Renal cortical epithelial cell (primary cell): ENCODE data around the gene TMEM225B. TPM values are rescaled to one million over a fixed set of nuclear protein-coding genes. Genes with fewer than 3 reads are reported as not detected.
"Not testable (repeated sequence)": the region's sequence is repeated elsewhere in the genome, so short reads cannot be mapped to it uniquely, and the experiment has no call there.

Source experiments
- DNase-seq: peaks from one replicate; pipeline ENCODE4 v3.0.0-alpha.2; 2011; ENCODE audit warnings: low read depth
- total RNA-seq: library from RNA; depleted of rRNA; stranded (reverse); fragments of >200 nt; gene quantifications from 2 replicates; pipeline ENCODE4 v1.2.3, GENCODE V29; 2014

The TMEM225B gene
- total RNA-seq, 1 donor from 2014 or later = 0.55 TPM

DNA sequence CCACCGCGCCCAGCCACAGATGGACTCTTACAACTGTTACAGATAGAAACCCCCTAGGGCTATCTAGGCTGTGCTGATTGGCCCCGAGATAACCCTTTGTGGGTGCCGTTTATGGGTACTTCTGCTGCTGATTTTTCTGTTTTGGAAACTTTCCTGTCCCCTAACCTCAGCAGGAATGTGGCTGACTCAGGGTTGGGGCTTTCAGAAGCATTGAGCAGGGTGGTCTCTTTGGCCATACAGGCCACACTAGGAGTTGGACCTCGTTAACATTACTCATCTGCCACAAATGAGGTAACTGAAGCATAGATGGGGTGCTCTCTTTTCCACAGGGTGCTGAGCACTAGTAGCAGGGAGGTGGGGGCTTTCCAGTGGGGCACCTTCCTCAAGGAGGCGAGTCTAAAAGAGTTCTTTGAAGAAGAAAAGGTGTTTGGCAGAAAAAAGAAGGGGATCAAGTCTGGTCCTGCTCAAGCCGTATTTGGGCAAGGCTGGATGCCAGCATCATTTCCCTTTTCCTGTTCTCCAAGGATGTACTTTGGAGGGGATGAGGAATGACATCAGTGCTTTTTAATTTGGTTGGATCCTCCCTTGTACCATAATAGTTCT lies 25.1 kb downstream of the TMEM225B start:
- DNase-seq = no peak

DNA sequence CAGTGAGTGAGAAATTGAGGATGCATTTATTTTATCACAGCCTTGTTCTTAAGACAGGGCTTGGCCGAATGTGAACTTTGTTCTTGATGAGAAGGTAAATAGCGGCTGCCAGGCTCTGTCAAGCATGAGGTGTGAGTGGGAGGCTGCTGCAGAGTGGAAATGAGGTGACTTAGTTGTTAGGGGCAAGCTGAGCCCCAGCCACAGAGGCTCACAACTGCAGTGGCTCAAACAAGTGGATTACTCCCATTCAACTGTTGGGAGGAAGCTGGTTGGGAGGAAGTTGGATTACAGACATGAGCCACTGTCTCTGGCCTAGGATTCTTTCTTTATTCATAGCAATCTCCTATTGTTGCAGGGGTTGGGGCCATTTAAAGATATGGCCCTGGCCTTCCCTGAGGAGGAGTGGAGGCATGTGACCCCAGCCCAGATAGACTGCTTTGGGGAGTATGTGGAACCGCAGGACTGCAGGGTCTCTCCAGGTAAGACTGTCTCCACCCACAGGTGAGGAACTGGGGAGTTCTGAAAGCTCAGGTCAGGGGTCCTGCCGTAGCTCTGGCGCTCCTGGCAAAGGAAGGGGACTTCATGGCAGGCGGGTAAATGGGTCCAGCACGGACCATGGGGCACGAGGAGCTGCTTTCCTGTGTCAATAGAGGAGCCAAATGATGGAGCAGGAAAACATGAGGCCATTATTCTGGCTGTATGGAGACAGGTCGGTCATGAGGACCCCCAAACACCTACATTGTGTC lies 25.8 kb downstream of the TMEM225B start:
- peak; percentile 6 for DNase-seq

DNA sequence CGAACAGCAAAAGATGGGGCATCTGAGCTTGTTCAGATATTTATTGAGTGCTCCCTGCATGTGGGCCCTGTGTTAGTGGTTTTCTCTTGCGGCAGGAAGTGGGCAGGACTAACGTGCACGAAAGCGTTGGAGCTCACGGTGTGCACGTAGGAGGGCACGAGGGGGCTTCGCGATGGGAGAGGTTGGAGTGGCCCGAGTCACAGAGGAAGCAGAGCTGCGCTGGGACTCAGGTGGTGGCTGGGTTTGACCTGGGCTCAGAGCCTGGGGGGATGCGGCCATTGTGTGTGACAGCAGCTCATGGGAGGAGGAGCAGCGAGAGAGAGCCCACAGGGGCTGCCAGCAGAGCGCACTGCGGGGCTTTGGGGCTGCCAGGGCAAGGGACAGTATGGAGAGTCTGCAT lies 26.4 kb downstream of the TMEM225B start:
- DNase-seq = no peak

DNA sequence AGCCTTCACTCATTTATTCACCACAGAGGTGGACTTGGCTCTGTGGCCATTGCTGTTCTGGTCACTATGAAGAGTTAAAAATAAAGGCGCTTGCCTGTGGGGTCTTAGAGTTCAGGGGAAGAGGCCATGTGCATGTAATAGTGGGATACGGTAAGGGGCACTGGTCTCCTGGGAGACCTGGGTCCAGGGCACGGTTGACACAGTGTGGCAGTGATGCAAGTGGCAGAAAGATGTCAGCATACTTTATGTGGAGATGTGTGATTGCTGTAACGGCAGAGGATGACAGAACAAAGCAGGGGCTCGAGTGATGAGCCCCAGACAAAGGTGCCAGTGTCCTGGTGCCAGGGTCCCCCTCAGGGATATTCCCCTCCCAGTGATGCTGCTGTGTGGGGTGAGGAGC lies 27.3 kb downstream of the TMEM225B start:
- no peak for DNase-seq

DNA sequence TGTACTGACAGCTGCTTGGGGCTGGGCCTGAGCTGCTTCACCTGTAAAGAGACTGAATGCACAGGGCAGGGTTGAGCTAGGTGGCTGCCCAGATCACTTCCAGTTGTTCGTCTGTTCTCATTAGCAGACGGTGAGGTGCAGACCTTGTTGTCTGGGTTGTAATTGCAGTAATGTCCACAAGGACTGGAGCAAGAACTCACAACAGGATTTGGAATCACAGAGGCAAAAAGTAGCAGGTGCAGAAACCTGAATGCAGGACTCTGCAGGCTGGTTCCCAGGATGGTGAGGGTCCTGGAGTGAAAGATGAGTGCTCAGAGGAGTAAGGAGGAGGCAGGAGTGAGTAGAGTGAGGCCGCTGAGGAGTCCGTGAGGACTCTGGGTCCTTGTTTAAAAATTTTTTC lies 27.9 kb downstream of the TMEM225B start:
- no peak for DNase-seq

DNA sequence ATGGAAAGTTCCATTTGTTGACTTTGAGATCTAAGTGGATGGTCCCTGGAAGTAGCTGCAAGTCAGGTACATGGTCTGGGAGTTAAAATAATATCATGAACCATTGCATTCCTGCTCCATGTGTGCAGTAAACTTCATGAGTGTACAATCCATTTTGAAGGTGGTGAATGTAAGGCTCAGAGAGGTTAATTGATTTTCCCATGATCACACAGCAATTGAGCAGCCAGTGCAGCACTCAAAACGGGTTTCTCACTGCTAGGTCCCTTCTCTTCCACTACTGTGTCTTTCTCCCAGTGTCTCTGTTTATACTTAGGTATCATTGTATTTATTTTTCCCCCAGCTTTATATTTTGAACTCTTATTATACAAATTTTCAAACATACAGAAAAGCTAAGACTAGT lies 28.6 kb downstream of the TMEM225B start:
- no peak for DNase-seq

DNA sequence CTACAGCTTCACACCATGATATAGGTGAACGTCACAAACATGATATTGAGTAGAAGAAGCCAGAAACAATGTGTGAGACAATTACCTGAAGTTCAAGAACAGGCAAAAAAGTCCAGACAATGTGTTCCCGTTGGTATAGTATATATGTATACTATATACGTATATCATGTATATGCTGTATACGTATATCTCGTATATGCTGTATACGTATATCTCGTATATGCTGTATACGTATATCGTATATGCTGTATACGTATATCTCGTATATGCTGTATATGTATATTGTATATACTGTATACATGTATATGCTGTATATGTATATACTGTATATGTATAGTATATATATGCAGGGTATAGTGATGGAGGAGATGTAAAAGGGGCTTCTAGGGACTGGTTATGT lies 29.4 kb downstream of the TMEM225B start:
- DNase-seq = no peak

DNA sequence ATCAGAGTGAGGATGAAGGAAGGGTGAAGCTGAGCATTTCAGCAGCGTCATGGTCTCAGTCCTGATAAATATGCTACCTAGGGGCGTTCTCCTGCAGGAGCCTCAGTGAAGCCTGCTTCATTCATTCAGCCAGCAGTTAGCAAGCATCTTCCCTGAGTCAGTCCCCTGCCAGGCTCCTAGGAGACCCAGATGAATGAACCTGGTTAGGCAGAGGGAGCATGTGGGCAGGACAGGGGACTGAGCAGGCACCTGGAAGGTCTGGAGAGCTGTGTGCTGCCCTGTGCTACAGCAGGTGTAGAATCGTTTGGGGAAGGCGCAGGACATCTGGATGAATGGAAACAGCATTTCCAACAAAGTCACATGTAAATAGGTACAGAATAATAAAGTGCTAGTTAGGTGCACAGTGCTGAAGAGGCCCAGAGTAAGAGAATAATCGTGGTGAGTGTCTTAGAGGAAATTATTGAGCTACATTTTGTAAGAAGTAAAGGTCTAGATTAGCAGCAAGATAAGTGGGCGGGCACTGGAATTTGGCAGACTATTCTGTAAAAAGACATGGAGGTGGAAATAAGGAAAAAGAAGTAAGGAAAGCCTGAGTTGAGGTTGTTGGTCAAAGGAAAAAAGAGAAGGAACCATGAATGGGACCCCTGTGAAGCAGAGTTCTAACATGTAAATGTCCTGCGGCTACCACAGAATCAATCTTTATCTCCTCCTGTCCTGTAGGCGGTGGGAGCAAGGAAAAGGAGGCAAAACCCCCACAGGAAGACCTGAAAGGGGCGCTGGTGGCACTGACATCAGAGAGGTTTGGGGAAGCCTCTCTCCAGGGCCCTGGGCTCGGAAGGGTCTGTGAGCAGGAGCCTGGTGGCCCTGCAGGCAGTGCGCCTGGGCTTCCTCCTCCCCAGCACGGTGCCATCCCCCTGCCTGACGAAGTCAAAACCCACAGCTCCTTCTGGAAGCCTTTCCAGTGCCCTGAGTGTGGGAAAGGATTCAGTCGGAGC lies 30.7 kb downstream of the TMEM225B start:
- DNase-seq = no peak

DNA sequence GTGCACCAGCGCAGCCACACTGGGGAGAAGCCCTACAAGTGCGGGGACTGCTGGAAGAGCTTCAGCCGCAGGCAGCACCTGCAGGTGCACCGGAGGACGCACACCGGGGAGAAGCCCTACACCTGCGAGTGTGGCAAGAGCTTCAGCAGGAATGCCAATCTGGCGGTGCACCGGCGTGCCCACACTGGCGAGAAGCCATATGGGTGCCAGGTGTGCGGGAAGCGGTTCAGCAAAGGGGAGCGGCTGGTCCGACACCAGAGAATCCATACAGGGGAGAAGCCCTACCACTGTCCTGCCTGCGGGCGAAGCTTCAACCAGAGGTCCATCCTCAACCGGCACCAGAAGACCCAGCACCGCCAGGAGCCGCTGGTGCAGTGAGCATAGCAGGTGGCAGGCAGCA lies 31.6 kb downstream of the TMEM225B start:
- DNase-seq = no peak

DNA sequence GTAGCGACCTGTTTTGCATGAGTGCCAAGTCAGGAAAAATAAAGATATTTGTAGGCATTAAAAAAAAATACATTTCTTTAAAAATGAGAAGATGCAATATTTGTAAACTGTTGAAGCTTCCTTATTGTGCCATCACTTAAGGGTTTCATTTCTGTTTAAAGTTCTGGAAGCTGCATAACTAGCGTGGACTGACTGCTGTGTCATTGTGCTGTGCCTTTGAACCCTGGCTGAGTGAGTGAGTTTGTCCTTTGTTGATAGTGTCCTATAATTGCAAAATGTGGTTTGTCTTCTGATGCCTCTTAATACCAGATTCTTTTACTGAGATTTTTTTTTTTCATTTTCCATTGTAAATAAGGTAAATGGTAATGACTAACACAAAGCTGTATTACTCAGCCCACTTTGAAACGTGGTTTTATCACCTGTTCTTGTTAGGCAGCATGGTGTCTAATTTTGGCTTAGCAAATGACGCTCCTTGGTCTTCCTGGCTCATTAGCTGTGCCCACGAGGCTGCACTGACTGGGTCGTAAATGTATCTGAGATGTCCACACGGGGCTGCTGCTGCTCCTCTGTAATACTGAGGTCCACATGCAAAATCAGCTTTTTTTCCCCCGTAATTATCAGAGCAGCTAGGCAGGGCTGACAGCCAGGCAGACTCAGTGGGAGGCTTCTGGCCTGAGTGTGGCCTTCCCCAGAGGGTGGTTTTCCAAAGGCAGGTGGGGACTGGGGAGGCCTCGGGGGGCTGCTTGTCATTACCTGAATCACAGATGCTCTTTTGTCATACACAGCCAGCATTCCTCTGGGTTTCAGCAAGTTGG lies 33.4 kb downstream of the TMEM225B start:
- DNase-seq = peak; percentile 66

DNA sequence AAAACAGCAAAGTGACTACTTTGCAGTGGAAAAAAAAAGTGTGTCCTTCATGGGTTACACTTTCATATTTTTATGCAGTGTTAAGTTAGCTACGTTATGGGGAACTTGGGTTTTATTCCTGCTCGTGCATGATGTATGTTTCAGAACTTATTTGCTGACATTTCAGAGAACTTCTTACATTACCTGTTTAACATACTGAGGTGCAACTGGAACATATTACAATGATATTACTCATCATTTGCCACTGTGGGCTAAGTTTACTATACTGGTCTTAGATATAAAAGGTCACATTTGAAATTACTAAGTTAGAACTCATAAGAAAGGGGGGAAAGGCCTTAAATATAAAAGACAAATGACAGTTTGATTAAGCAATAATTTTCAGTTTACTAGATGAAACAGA lies 39.3 kb downstream of the TMEM225B start:
- DNase-seq = not testable (repeated sequence)

DNA sequence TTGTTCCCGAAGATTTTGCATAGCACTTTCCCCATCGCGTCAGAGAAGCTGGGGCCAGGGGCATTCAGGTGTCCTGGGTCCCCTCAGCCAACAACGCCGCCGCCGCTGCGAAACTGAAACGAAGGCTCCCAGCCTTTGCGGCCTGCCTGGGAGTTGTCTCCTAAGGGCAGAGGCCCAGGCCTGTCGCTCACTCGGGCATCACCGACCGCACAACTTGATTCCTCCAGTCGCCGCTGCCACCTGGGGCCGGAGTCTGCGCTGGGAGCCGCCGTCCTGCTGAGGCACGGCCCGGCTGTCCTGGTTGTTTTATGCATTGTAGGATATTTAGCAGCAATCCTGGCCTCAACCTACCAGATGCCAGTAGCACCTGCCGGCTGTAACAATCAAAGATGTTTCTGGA lies 40.7 kb downstream of the TMEM225B start:
- no peak for DNase-seq

DNA sequence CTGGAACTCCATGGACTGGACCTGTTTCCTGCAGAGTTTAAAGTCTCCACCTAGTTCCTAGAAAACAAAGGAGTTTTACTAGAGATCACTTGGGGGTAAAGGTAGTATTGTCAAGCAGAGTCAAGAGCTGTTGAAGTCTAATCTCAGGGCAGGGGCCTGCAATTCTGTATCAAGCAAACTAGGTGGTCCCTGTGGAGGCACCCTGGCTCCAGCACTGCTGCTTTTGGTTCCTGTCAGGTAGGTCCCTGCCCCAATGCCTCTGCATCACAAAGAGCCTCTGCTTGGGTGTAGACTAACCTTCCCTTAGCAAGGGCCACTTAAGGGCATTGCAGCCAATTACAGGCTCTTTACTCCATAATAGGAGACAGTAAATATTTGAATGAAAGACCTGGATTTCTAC lies 41.2 kb downstream of the TMEM225B start:
- no peak for DNase-seq

DNA sequence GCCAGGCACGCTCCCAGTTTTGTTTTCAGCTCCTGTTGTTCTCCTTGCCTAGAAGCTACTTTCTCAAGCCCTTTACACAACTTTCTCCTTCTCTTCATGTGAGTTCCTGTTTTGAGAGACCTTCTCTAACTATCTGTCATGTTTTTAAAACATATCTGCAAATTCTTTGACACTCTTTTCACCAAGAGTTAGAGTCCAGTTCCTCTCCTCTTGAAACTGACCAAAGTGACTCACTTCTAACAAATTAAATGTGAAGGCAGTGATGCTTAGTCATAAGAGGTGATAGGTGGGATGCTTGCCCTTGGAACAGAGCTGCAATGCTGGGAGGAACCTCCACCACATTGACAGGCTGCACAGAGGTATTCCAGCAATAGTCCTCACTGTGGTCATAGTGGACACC lies 44.0 kb downstream of the TMEM225B start:
- DNase-seq = peak; percentile 36

DNA sequence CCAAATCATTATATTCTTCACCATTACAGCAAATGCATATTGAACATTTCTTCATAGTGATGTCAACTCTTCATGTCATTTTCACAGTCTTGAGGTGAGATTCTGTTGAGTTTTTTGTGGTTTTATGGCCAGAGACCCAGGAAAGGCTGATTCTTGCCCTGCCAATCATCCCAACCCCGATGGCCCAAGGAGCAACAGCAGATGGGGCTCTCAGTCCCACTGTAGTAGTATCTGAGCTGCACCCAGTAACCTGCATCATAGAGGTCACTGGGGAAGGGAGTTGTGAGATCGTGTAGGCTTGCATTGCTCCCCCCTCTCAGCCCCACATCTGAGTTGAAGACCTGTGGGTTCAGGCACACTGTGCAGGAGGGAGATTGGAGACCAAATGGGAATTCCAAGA lies 45.4 kb downstream of the TMEM225B start:
- DNase-seq = no peak

DNA sequence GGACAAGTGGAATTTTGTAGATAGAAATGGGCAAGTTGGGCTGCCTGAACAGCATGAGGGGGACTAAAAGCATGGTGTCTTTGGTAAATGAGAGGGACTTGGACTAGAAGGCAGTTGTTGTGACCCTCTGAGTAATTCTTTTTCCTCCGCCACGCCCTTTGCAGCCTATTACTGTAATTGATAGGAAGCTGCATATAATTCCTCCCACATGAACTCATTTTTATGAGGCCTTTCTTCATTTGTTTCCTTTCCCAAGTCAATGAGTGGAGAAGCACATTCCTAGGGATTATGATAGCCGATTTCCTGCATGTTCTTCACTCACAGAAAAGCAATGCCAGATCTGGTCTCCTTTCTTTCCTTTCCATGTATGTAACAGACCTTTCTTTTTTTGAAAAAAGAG lies 46.4 kb downstream of the TMEM225B start:
- no peak for DNase-seq

DNA sequence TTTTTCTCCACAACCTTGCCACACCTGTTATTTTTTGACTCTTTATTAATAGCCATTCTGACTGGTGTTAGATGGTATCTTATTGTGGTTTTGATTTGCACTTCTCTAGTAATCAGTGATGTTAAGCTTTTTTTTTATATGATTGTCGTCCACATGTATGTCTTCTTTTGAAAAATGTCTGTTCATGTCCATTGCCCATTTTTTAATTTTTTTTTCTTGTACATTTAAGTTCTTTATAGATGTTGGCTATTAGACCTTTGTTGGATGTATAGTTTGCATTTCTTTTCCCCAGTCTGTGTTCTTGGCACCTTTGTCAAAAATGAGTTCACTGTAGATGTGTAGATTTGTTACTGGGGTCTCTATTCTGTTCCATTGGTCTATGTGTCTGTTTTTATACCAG lies 47.5 kb downstream of the TMEM225B start:
- DNase-seq = no peak

DNA sequence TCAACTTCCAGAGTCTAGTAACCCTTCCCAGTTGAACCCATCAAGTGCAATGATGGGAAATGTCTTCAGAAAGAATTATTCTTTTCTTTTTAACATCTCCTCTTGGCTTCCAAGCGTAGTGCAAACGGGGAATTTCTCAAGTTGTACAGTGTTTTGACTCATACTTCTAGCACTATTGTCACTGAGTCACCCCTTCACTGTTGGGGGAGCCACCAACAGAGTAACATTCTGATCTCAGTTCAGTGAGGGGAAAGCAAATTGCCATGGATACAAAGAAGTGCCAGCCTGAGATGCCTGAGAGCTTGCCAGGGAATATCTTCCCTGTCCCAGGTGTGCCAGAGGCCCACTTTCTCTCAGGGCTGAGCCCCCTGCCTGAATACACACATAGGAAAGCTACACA lies 50.8 kb downstream of the TMEM225B start:
- DNase-seq = no peak

DNA sequence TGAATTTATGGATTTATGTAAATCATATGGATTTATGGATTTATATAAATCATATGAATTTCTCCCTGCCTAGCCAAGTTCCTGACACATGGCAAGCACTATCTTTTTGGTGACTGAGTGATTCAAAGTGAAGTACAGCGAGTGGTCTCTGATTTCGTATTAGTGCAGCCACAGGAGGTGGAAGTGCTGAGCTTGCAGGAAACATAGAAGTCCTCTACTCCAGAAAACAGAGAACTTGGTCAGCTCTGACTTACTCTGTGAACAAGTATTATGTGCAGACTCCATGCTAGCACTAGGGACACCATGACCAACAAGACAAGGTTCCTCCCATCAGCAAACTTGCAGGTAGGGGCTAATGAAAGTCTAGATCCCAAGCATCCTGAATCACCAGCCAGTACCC lies 53.2 kb downstream of the TMEM225B start:
- no peak for DNase-seq

DNA sequence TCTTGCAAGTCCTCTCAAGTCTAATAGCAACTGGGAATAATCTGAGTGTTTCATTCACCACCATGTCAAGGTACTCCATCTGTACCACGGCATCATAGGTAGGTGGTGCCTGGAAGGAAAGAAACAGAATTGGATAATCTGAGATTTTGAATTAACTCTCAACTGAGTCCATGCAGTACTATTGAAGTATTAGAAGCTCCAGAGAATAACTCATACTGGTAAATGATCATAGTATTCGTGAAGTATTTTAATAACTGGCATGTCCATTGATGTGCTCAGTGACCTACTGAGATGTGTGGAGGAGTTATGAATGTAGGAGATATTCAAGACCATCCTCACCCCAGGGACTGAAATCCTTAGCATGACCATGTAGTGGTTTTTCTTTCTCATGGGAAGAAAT lies 54.6 kb downstream of the TMEM225B start:
- no peak for DNase-seq

DNA sequence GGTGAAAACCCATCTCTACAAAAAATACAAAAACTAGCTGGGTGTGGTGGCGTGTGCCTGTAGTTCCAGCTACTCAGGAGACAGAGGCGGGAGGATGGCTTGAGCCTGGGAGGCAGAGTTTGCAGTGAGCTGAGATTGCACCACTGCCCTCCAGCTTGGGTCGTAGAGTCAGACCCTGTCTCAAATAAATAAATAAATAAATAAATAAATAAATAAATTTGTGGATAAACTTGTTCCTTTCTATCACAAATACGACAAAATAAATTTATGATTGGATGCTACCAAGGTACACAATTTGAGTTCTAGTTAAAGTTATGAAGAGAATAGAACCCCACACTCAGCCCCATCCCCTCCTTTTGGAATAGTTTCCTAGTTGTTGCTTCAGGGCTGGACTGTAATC lies 55.2 kb downstream of the TMEM225B start:
- not testable (repeated sequence) for DNase-seq

DNA sequence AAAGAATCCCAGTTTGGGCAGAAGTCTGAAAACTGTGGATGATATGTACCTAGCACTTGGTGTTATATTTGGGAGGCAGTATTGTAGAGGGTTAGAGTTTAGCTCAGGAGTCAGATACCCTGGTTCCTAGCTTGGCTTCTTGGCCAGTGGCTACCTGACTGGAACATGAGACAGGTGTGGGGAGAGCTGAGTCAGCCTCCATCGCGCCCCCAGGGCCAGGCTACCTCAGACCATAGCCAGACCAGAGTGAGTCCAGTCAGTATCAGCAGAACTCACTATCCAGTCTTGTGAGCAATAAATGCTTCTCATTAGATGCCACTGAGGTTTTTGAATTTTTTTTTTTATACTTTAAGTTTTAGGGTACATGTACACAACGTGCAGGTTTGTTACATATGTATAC lies 55.7 kb downstream of the TMEM225B start:
- no peak for DNase-seq
